BE2C (cell line): ENCODE results near the gene IL4.

Experiments used
- DNase-seq: peaks from one replicate; pipeline ENCODE4 v3.0.0-alpha.2; 2020
- H3K27me3 ChIP-seq: fragments of 250-450 bp; sonication (Bioruptor Pico); 2 replicates; pipeline ENCODE4 v1.5.1; 2020; ENCODE audit warnings: mild to moderate bottlenecking
- H3K36me3 ChIP-seq: fragments of 250-450 bp; sonication (Bioruptor Pico); 2 replicates; pipeline ENCODE4 v1.5.1; 2020; ENCODE audit warnings: mild to moderate bottlenecking
- H3K4me1 ChIP-seq: fragments of 250-450 bp; sonication (Bioruptor Pico); 2 replicates; pipeline ENCODE4 v1.5.1; 2020
- H3K4me3 ChIP-seq: 2 replicates; pipeline ENCODE4 v1.5.1; 2011; ENCODE audit warnings: low read depth, low read length
- H3K9me3 ChIP-seq: fragments of 250-450 bp; sonication (Bioruptor Pico); 2 replicates; pipeline ENCODE4 v1.5.1; 2020
- CTCF ChIP-seq: IDR thresholded peaks from 2 replicates; pipeline ENCODE4 v1.5.1; 2012; ENCODE audit warnings: mild to moderate bottlenecking, low read depth, low read length

Gene IL4

GRCh38 chr5:132646583-132647266 is 27.1 kb upstream of the IL4 start:
- H3K27me3 ChIP-seq, result no peaks in the 10 kb centered on the region
- H3K36me3 ChIP-seq, result no peaks in the 10 kb centered on the region
- no peak for TF ChIP-seq CTCF
- H3K4me1 ChIP-seq, result no peaks in the 10 kb centered on the region
- no peak for DNase-seq
- H3K9me3 ChIP-seq, result no peaks in the 10 kb centered on the region
- no peak overlapping the region for H3K4me3 ChIP-seq

GRCh38 chr5:132647473-132647872 is 26.3 kb upstream of the IL4 start:
- H3K36me3 ChIP-seq, result no peaks in the 10 kb centered on the region
- no peaks in the 10 kb centered on the region for H3K4me1 ChIP-seq
- no peaks in the 10 kb centered on the region for H3K9me3 ChIP-seq
- no peaks in the 10 kb centered on the region for H3K27me3 ChIP-seq
- no peak overlapping the region for H3K4me3 ChIP-seq
- DNase-seq, result no peak
- TF ChIP-seq CTCF, result no peak

GRCh38 chr5:132648355-132648754 is 25.4 kb upstream of the IL4 start:
- Histone ChIP-seq H3K36me3 (no peaks in the 10 kb centered on the region), H3K4me1 (no peaks in the 10 kb centered on the region), H3K4me3 (no peak overlapping the region), H3K27me3 (no peaks in the 10 kb centered on the region), H3K9me3 (no peaks in the 10 kb centered on the region)
- no peak for DNase-seq
- no peak for TF ChIP-seq CTCF

GRCh38 chr5:132651838-132652469 is 21.8 kb upstream of the IL4 start:
- Histone ChIP-seq H3K36me3 (no peaks in the 10 kb centered on the region), H3K27me3 (no peaks in the 10 kb centered on the region), H3K4me3 (no peak overlapping the region), H3K9me3 (no peaks in the 10 kb centered on the region), H3K4me1 (no peaks in the 10 kb centered on the region)
- no peak for TF ChIP-seq CTCF
- DNase-seq, result no peak

GRCh38 chr5:132653716-132654115 is 20.1 kb upstream of the IL4 start:
- H3K4me1 ChIP-seq, result no peaks in the 10 kb centered on the region
- no peak for DNase-seq
- no peaks in the 10 kb centered on the region for H3K36me3 ChIP-seq
- H3K4me3 ChIP-seq, result no peak overlapping the region
- no peak for TF ChIP-seq CTCF
- no peaks in the 10 kb centered on the region for H3K9me3 ChIP-seq
- no peaks in the 10 kb centered on the region for H3K27me3 ChIP-seq

GRCh38 chr5:132655821-132656773 is 17.7 kb upstream of the IL4 start:
- TF ChIP-seq CTCF, result no peak; the same call in 1 of the 2 replicates
- H3K9me3 ChIP-seq, result no peaks in the 10 kb centered on the region
- H3K27me3 ChIP-seq, result no peaks in the 10 kb centered on the region
- no peaks in the 10 kb centered on the region for H3K4me1 ChIP-seq
- H3K4me3 ChIP-seq, result peak overlapping the region; percentile 53
- DNase-seq, result peak; percentile 49
- H3K36me3 ChIP-seq, result no peaks in the 10 kb centered on the region
